GM18519 (cell line): Measurements from ENCODE around the gene FBLL1.
"Not testable (repeated sequence)": the region's sequence is repeated elsewhere in the genome, so short reads cannot be mapped to it uniquely, and the experiment has no call there.

Source experiments
- ATAC-seq: cut with Tn5 transposase; IDR thresholded peaks from one replicate; pipeline ENCODE4 v1.9.1; 2021; ENCODE audit warnings: mild to moderate bottlenecking, moderate library complexity; ENCODE audit not compliant: unreplicated experiment, low FRiP score

The FBLL1 gene

GRCh38 chr5:168550656-168551055, 21.6 kb downstream of the FBLL1 start:
- ATAC-seq = no peak

- no peak for ATAC-seq
Observed at GRCh38 chr5:168552146-168552545, 23.0 kb downstream of the FBLL1 start.

- ATAC-seq = no peak
Observed at GRCh38 chr5:168553377-168554130, 24.4 kb downstream of the FBLL1 start.

GRCh38 chr5:168557389-168557788, 28.3 kb downstream of the FBLL1 start:
- ATAC-seq = no peak

- ATAC-seq = no peak
Observed at GRCh38 chr5:168562279-168562678, 33.2 kb downstream of the FBLL1 start.

- ATAC-seq = no peak
Observed at GRCh38 chr5:168563959-168564358, 34.9 kb downstream of the FBLL1 start.

GRCh38 chr5:168568738-168569137, 39.6 kb downstream of the FBLL1 start:
- no peak for ATAC-seq

- ATAC-seq = no peak
Observed at GRCh38 chr5:168570490-168571328, 41.6 kb downstream of the FBLL1 start.

- not testable (repeated sequence) for ATAC-seq
Observed at GRCh38 chr5:168573663-168574062, 44.6 kb downstream of the FBLL1 start.

- ATAC-seq = not testable (repeated sequence)
Observed at GRCh38 chr5:168574156-168574555, 45.1 kb downstream of the FBLL1 start.

- ATAC-seq = no peak
Observed at GRCh38 chr5:168575391-168576372, 46.6 kb downstream of the FBLL1 start.

- ATAC-seq = no peak
Observed at GRCh38 chr5:168578006-168578405, 48.9 kb downstream of the FBLL1 start.

- peak; percentile 37 for ATAC-seq
Observed at GRCh38 chr5:168578538-168579487, 49.7 kb downstream of the FBLL1 start, which contains the start of gene PANK3. PANK3 (minus strand) TSS chr5:168579368; CDS start chr5:168579283, 85 bp downstream.

- ATAC-seq = peak; percentile 91
Observed at GRCh38 chr5:168579488-168580226, 50.6 kb downstream of the FBLL1 start.

- no peak for ATAC-seq
Observed at GRCh38 chr5:168580227-168580508, 51.1 kb downstream of the FBLL1 start.
